H1 (cell line): Measurements from ENCODE around the gene RILPL1. TPM values are rescaled to one million over a fixed set of nuclear protein-coding genes. Genes with fewer than 3 reads are reported as not detected.

Source experiments
- CTCF ChIA-PET: fragments of 300-600 bp; sonication (Branson Sonifier 250); formaldehyde crosslinking; loops from one replicate; lab custom pipeline; 2021; ENCODE audit not compliant: partially characterized antibody; lab: Charles Lee
- POLR2A ChIA-PET: fragments of 300-600 bp; sonication (Branson Sonifier 250); formaldehyde crosslinking; loops from one replicate; lab custom pipeline; 2021; ENCODE audit warnings: inconsistent platforms; ENCODE audit not compliant: partially characterized antibody; lab: Charles Lee
- DNase-seq, 2 experiments: peaks; one replicate each; pipeline versions ENCODE4 v3.0.0 to v3.0.0-alpha.2; 2010 to 2022; ENCODE audit warnings: low spot score in 2 of 2, low read depth in 1 of 2, mixed read lengths in 1 of 2
- FAIRE-seq: peaks from 2 replicates; lab custom pipeline; 2011; peaks lifted over from hg19 to GRCh38; lab: Jason Lieb, UNC
- H2AFZ ChIP-seq: 2 replicates; pipeline ENCODE4 v1.8.1; 2012; ENCODE audit warnings: low read length, inconsistent platforms
- H2AK5ac ChIP-seq: 2 replicates; pipeline ENCODE4 v1.6.1; 2013; ENCODE audit warnings: low read depth, low read length
- H2BK120ac ChIP-seq: replicated peaks from 2 replicates; pipeline ENCODE3; 2013; ENCODE audit warnings: low read depth, low read length, inconsistent platforms
- H2BK12ac ChIP-seq: 2 replicates; pipeline ENCODE4 v1.6.1; 2013; ENCODE audit warnings: low read depth, low read length
- H2BK15ac ChIP-seq: 2 replicates; pipeline ENCODE4 v1.6.1; 2013; ENCODE audit warnings: low read length
- H2BK20ac ChIP-seq: 2 replicates; pipeline ENCODE4 v1.6.1; 2013; ENCODE audit warnings: low read length
- H2BK5ac ChIP-seq: 2 replicates; pipeline ENCODE4 v1.6.1; 2013; ENCODE audit warnings: low read depth, low read length
- H3K14ac ChIP-seq: 2 replicates; pipeline ENCODE4 v1.6.1; 2013; ENCODE audit warnings: inconsistent platforms; ENCODE audit not compliant: insufficient read length
- H3K18ac ChIP-seq: 2 replicates; pipeline ENCODE4 v1.6.1; 2013; ENCODE audit warnings: low read length; ENCODE audit errors: extremely low read depth
- H3K23ac ChIP-seq: 2 replicates; pipeline ENCODE4 v1.6.1; 2013; ENCODE audit warnings: inconsistent platforms; ENCODE audit not compliant: insufficient read length
- H3K23me2 ChIP-seq: 2 replicates; pipeline ENCODE4 v1.6.1; 2013; ENCODE audit warnings: low read depth, low read length
- H3K27ac ChIP-seq: 2 replicates; pipeline ENCODE4 v1.6.1; 2011; ENCODE audit warnings: low read depth, low read length, inconsistent platforms
- H3K27me3 ChIP-seq, 4 experiments: replicated peaks in 1 of 4; 1 replicate in 1 of 4; 2 replicates in 3 of 4; pipeline versions ENCODE4 v1.6.1 to v1.8.1; 2011 to 2013; ENCODE audit warnings: low read length in 3 of 4, mild to moderate bottlenecking in 3 of 4, inconsistent platforms in 2 of 4, mixed read lengths in 2 of 4, moderate library complexity in 1 of 4; ENCODE audit not compliant: control insufficient read depth in 3 of 4, insufficient read depth in 3 of 4; ENCODE audit errors: extremely low read depth in 1 of 4
- H3K36me3 ChIP-seq, 4 experiments: 2 replicates each; pipeline versions ENCODE4 v1.6.1 to v1.8.1; 2011 to 2013; ENCODE audit warnings: mild to moderate bottlenecking in 4 of 4, low read length in 3 of 4, moderate library complexity in 2 of 4, control low read depth in 1 of 4, inconsistent platforms in 1 of 4; ENCODE audit not compliant: insufficient read depth in 4 of 4, control insufficient read depth in 2 of 4
- H3K4ac ChIP-seq: replicated peaks from 2 replicates; pipeline ENCODE3; 2013; ENCODE audit warnings: low read length, low read depth, mixed read lengths, inconsistent platforms; ENCODE audit not compliant: insufficient read length
- H3K4me1 ChIP-seq, 4 experiments: replicated peaks in 1 of 4; 1 replicate in 1 of 4; 2 replicates in 3 of 4; pipeline versions ENCODE4 v1.6.1 to v1.8.1; 2011 to 2013; ENCODE audit warnings: low read length in 3 of 4, inconsistent platforms in 2 of 4, mixed read lengths in 1 of 4; ENCODE audit not compliant: insufficient read depth in 4 of 4, control insufficient read depth in 3 of 4
- H3K4me2 ChIP-seq, 2 experiments: 2 replicates each; pipeline versions ENCODE4 v1.6.1 to v1.8.1; 2011 to 2013; ENCODE audit warnings: low read depth in 2 of 2, low read length in 2 of 2, control low read depth in 1 of 2, inconsistent platforms in 1 of 2, mild to moderate bottlenecking in 1 of 2; ENCODE audit not compliant: insufficient read depth in 1 of 2
- H3K4me3 ChIP-seq, 4 experiments: fragments of 200-600, 300-600 bp in 1 of 4; sonication (generic), shearing (Covaris generic), sonication (Bioruptor Twin) in 1 of 4; 2 replicates each; pipeline versions ENCODE4 v1.5.1 to v1.8.1; 2011 to 2016; ENCODE audit warnings: low read length in 4 of 4, low read depth in 3 of 4, control low read depth in 2 of 4, inconsistent platforms in 2 of 4, mild to moderate bottlenecking in 2 of 4, mixed read lengths in 1 of 4, moderate library complexity in 1 of 4; ENCODE audit not compliant: insufficient read depth in 2 of 4; ENCODE audit errors: extremely low read depth in 1 of 4
- H3K56ac ChIP-seq: replicated peaks from 2 replicates; pipeline ENCODE3; 2013; ENCODE audit warnings: low read depth, mild to moderate bottlenecking, mixed read lengths, low read length, inconsistent platforms; ENCODE audit not compliant: insufficient read length
- H3K79me1 ChIP-seq: 2 replicates; pipeline ENCODE4 v1.6.1; 2013; ENCODE audit warnings: low read depth, low read length, control low read depth
- H3K79me2 ChIP-seq, 2 experiments: 2 replicates each; pipeline versions ENCODE4 v1.6.1 to v1.8.1; 2012 to 2013; ENCODE audit warnings: low read length in 2 of 2, mild to moderate bottlenecking in 2 of 2, inconsistent platforms in 1 of 2; ENCODE audit not compliant: insufficient read depth in 2 of 2, control insufficient read depth in 1 of 2
- H3K9ac ChIP-seq, 4 experiments: replicated peaks in 1 of 4; 1 replicate in 1 of 4; 2 replicates in 3 of 4; pipeline versions ENCODE4 v1.6.1 to v1.8.1; 2011 to 2013; ENCODE audit warnings: low read depth in 3 of 4, low read length in 3 of 4, control low read depth in 2 of 4, mild to moderate bottlenecking in 2 of 4, moderate library complexity in 2 of 4, inconsistent platforms in 1 of 4; ENCODE audit errors: extremely low read depth in 1 of 4
- H3K9me3 ChIP-seq, 2 experiments: 2 replicates each; pipeline versions ENCODE4 v1.6.1 to v1.8.1; 2012 to 2013; ENCODE audit warnings: mild to moderate bottlenecking in 2 of 2, moderate library complexity in 2 of 2, control low read depth in 1 of 2, inconsistent platforms in 1 of 2, low read depth in 1 of 2, low read length in 1 of 2, mixed read lengths in 1 of 2; ENCODE audit not compliant: insufficient read depth in 2 of 2
- H4K20me1 ChIP-seq, 2 experiments: replicated peaks in 1 of 2; 2 replicates each; pipeline versions ENCODE3 to v1.8.1; 2011 to 2013; ENCODE audit warnings: inconsistent platforms in 2 of 2, low read length in 2 of 2, mild to moderate bottlenecking in 1 of 2; ENCODE audit not compliant: insufficient read depth in 2 of 2, control insufficient read depth in 1 of 2
- H4K5ac ChIP-seq: 2 replicates; pipeline ENCODE4 v1.6.1; 2013; ENCODE audit warnings: low read length, low read depth, mixed read lengths, inconsistent platforms; ENCODE audit not compliant: insufficient read length
- H4K8ac ChIP-seq: 2 replicates; pipeline ENCODE4 v1.8.0; 2013; ENCODE audit warnings: mild to moderate bottlenecking, moderate library complexity, low read length, inconsistent platforms; ENCODE audit not compliant: insufficient read depth; ENCODE audit errors: extremely low read depth
- H4K91ac ChIP-seq: replicated peaks from 2 replicates; pipeline ENCODE3; 2013; ENCODE audit warnings: low read length, mixed read lengths, inconsistent platforms; ENCODE audit not compliant: insufficient read length
- RAD21 ChIP-seq, 2 experiments: IDR thresholded peaks in 1 of 2; conservative IDR thresholded peaks in 1 of 2; 2 replicates each; pipeline ENCODE4 v1.6.1; 2011; ENCODE audit warnings: low read depth in 2 of 2, low read length in 2 of 2, improper control_type of control experiment in 1 of 2, inconsistent platforms in 1 of 2, mild to moderate bottlenecking in 1 of 2, moderate library complexity in 1 of 2
- YY1 ChIP-seq: IDR thresholded peaks from 2 replicates; pipeline ENCODE4 v1.6.1; 2011; ENCODE audit warnings: low read depth, mild to moderate bottlenecking, low read length
- WGBS, 2 experiments: shearing (Covaris generic) in 1 of 2; methylation state at CpG; one replicate each; pipeline versions ENCODE4 v1.1.6 to v1.1.7; 2013 to 2015; ENCODE audit warnings: low lambda C conversion rate in 2 of 2, mixed read lengths in 2 of 2, inconsistent platforms in 1 of 2, low coverage in 1 of 2, missing lambda C conversion rate in 1 of 2; ENCODE audit not compliant: insufficient replicate concordance in 2 of 2, insufficient coverage in 1 of 2, insufficient read length in 1 of 2; ENCODE audit errors: extremely low coverage in 1 of 2, missing lambda C conversion rate in 1 of 2; 5-methylcytosine and 5-hydroxymethylcytosine counted together
- polyA plus RNA-seq, 7 experiments: library from polyadenylated mRNA; depleted of rRNA in 3 of 7; stranded (reverse) in 5 of 7; unstranded in 2 of 7; fragments of >200 nt in 5 of 7; fragments of 200-250 nt in 2 of 7; gene quantifications; 1 replicate in 5 of 7; 2 replicates in 1 of 7; 4 replicates in 1 of 7; pipeline versions ENCODE4 v1.2.1 to v1.2.3, GENCODE V29; 2011 to 2013; ENCODE audit warnings: missing spikeins in 2 of 7, mixed read lengths in 2 of 7
- total RNA-seq: library from RNA; stranded (reverse); fragmentation: NEBNext Ultra II Directional; extraction: Animal tissue kit (Norgen Biotek cat#: 25700); gene quantifications from 2 replicates; pipeline ENCODE4 v1.2.1, GENCODE V29; 2021

RILPL1 gene
- total and polyA plus RNA-seq, 2 of the 8 experiments (the other 6 are each of a cell fraction or from before 2014, with no cell fraction given) = 6.7 to 9.4 TPM

DNA sequence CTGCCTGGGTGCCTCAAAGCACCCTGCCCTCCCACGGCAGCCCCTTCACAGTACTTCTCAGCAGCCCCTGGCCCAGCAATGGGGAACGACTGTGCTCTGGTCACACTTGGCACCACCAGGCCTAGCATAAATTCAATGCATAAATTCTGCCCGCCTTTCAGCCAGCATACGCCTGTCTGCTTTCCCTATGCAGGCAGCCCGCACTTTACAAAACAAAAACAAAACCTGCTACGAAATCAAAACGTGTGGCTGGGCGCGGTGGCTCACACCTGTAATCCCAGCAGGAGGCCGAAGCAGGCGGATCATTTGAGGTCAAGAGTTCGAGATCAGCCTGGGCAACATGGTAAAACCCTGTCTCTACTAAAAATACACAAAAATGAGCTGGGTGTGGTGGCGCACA lies 42.0 kb downstream of the RILPL1 start:
- H2BK20ac ChIP-seq = no peak overlapping the region
- DNase-seq (no peak), FAIRE-seq (no peak)
- TF ChIP-seq RAD21 (IDR thresholded peaks at IDR 0.05 in 1 of 2, conservative IDR thresholded peaks at IDR 0.05 in 1 of 2; ENCODE audit: low read depth in 2 of 2, low read length in 2 of 2) (no peak), YY1 (no peak)
- no peak overlapping the region for H3K4me2 ChIP-seq
- no peak overlapping the region for H4K91ac ChIP-seq
- H2BK12ac ChIP-seq = no peak overlapping the region
- H3K79me1 ChIP-seq = no peaks in the 10 kb centered on the region
- no peak overlapping the region for H3K14ac ChIP-seq
- H3K36me3 ChIP-seq = no peaks in the 10 kb centered on the region
- no peak overlapping the region for H3K9ac ChIP-seq
- H3K56ac ChIP-seq = no peak overlapping the region
- ChIA-PET POLR2A (no interaction called here), CTCF (no interaction called here)
- no peaks in the 10 kb centered on the region for H3K23me2 ChIP-seq
- no peak overlapping the region for H2BK120ac ChIP-seq
- no peak overlapping the region for H3K27ac ChIP-seq
- no peak overlapping the region for H3K18ac ChIP-seq
- no peak overlapping the region for H4K5ac ChIP-seq
- H2AK5ac ChIP-seq = no peak overlapping the region
- no peak overlapping the region for H4K8ac ChIP-seq
- H3K4me1 ChIP-seq = peaks cover 0 to 9% (median 0%) of the 10 kb centered on the region in 4 experiments; a peak in 4 of 7 replicates
- WGBS, 2 experiments = 89% methylated on average over 13 of the region's 13 CpGs; no CpG with 5 or more reads in 1 of the 2 experiments
- no peak overlapping the region; the same call in 1 of the 2 replicates for H2BK5ac ChIP-seq
- H4K20me1 ChIP-seq = peaks cover 0 to 2% of the 10 kb centered on the region in 2 experiments
- no peak overlapping the region for H2BK15ac ChIP-seq
- H2AFZ ChIP-seq = no peak overlapping the region
- H3K4me3 ChIP-seq = no peak overlapping the region
- H3K79me2 ChIP-seq = no peaks in the 10 kb centered on the region
- no peaks in the 10 kb centered on the region for H3K9me3 ChIP-seq
- H3K23ac ChIP-seq = no peak overlapping the region
- no peak overlapping the region for H3K4ac ChIP-seq
- no peaks in the 10 kb centered on the region for H3K27me3 ChIP-seq
